Stimulated activated naive B cell treated with anti-CD40 and anti-IgM and Interleukin-4, amounts not matched to agents 10 μg/mL and 1 μg/mL and 100 μg/mL, for 72 hours (primary cell): ENCODE results near the gene MS4A14.
"Not testable (repeated sequence)": the region's sequence is repeated elsewhere in the genome, so short reads cannot be mapped to it uniquely, and the experiment has no call there.

Source experiments
- ATAC-seq, 2 donors: fragments of 150-1000 bp; cut with Tn5 transposase; replicated peaks; 2 replicates each; pipeline ENCODE4 v1.10.0; 2021; ENCODE audit warnings: moderate library complexity in 1 of 2
- DNase-seq: peaks from one replicate; pipeline ENCODE4 v3.0.0; 2021
- H3K27ac Mint-ChIP-seq: one replicate; pipeline ENCODE4 v1.8.0; 2022; ENCODE audit warnings: mild to moderate bottlenecking, mixed read lengths
- H3K27me3 Mint-ChIP-seq, 2 donors: one replicate each; pipeline ENCODE4 v1.8.0; 2022; ENCODE audit warnings: mixed read lengths in 2 of 2
- H3K36me3 Mint-ChIP-seq, 2 donors: one replicate each; pipeline ENCODE4 v1.8.0; 2022; ENCODE audit warnings: mixed read lengths in 2 of 2, mild to moderate bottlenecking in 1 of 2
- H3K4me1 Mint-ChIP-seq, 2 donors: one replicate each; pipeline ENCODE4 v1.8.0; 2022; ENCODE audit warnings: mixed read lengths in 2 of 2, mild to moderate bottlenecking in 1 of 2
- H3K4me3 Mint-ChIP-seq, 2 donors: one replicate each; pipeline ENCODE4 v1.8.0; 2022; ENCODE audit warnings: mild to moderate bottlenecking in 2 of 2, mixed read lengths in 2 of 2, moderate library complexity in 1 of 2
- H3K9me3 Mint-ChIP-seq, 2 donors: one replicate each; pipeline ENCODE4 v1.8.0; 2022; ENCODE audit warnings: mixed read lengths in 2 of 2, mild to moderate bottlenecking in 1 of 2

Gene MS4A14, protein sequence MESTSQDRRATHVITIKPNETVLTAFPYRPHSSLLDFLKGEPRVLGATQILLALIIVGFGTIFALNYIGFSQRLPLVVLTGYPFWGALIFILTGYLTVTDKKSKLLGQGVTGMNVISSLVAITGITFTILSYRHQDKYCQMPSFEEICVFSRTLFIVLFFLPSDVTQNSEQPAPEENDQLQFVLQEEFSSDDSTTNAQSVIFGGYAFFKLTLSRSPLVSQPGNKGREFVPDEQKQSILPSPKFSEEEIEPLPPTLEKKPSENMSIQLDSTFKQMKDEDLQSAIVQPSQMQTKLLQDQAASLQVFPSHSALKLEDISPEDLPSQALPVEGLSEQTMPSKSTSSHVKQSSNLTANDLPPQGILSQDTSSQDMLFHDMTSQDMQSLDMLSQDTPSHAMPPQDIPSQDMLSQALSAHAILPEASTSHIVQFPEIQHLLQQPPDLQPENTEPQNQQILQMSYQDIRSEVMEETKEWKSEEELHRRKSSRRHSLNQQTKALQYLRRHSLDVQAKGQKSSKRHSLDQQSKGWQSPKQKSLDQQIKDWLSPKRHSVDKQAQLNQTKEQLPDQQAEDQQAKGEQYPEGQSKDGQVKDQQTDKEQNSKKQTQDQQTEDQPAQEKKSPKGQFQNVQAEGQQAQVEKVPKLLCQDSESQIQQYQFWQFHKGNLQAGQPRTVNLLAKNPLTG

DNA sequence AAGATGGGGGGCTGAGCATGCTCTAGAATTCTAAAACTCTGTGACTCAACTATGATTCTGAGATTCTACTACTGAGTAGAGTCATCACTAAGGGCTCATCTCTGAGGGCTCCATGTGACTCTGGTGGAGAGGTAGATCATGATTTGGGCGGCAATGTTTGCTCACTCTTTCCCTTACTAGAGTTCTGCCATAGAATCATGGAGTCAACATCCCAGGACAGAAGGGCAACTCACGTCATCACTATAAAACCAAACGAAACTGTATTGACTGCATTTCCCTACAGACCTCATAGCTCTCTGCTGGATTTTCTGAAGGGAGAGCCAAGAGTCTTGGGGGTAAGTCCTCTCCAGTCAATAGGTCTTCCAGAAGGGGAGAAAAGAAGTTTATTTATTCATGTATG, at the start of gene MS4A14:
MS4A14 (plus strand) TSS at position 78 of the 400 bp plus-strand sequence; CDS start at position 198, 120 bp downstream.
- peaks cover 6 to 13% of the 10 kb centered on the region in 2 donors for H3K36me3 Mint-ChIP-seq
- peak; percentile 60 to 72 for ATAC-seq
- peak within 1 kb of the TSS; percentile 92 for H3K27ac Mint-ChIP-seq
- H3K4me3 Mint-ChIP-seq, result peak within 1 kb of the TSS; percentile 16 to 51
- DNase-seq, result no peak
- no peaks in the 10 kb centered on the region for H3K27me3 Mint-ChIP-seq
- H3K4me1 Mint-ChIP-seq, result peaks cover 28 to 46% of the 10 kb centered on the region in 2 donors
- peaks cover 1 to 3% of the 10 kb centered on the region in 2 donors for H3K9me3 Mint-ChIP-seq

DNA sequence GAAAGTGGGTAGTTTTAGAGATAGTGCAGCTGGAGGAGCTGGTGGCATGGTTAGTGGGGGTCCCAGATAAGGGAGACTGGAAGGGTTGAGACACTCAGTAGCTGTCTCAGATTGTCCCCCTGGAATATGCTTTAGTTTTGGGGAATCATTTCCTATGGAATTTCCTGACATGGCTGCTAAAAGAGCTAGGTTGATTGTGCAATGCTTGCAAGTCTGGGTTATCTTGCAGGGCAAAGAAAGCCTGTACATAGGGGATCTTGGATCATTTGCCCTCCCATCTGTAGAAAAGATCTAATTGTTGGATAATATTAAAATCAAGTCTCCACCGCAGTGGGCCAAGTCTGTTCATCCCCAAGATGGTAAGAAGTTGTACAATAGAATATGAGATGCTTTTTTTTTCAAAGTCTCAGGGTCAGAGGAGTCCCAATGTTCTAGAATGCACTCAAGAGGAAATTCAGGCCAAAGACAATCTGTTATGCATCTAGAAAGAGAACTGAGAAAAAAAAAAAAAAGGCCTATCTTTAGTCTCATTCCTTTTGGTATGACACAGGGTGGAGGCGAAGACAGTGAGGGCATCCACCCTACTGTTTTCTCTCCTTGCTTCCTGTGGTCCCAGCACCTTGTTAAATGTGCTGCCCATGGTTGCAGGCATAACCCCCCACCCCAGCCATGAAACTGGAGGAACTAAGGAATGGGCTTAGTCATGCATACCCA, 49.0 kb upstream of the MS4A14 start:
- Mint-ChIP-seq H3K4me1 (peaks cover 34 to 41% of the 10 kb centered on the region in 2 donors), H3K4me3 (no peak overlapping the region), H3K9me3 (peaks cover 0 to 3% of the 10 kb centered on the region in 2 donors), H3K36me3 (no peaks in the 10 kb centered on the region), H3K27me3 (no peaks in the 10 kb centered on the region), H3K27ac (peak overlapping the region; percentile 51)
- DNase-seq (no peak), ATAC-seq (peak; percentile 91 to 92)

DNA sequence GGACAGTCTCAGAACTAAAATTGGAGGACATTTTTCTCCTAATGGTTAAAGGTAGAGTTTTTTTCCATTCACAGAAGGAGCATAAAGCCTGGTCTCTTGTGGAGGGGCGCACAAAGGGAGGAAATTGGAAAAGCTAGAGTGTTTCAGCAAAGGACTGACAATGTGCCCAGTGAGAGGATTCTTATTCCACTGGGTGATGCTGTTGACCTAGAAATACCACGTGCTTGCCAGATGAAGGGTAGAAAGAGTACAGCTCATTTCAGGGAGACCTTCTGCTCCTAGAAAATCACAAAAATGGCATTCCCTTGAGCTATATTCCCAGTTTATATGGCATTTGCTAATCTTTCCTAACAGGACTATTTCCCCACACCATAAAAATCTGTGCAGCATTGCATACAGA, 48.1 kb upstream of the MS4A14 start:
- peaks cover 34 to 41% of the 10 kb centered on the region in 2 donors for H3K4me1 Mint-ChIP-seq
- no peaks in the 10 kb centered on the region for H3K27me3 Mint-ChIP-seq
- no peak overlapping the region for H3K4me3 Mint-ChIP-seq
- H3K27ac Mint-ChIP-seq, result no peak overlapping the region
- peaks cover 0 to 3% of the 10 kb centered on the region in 2 donors for H3K9me3 Mint-ChIP-seq
- DNase-seq, result no peak
- H3K36me3 Mint-ChIP-seq, result no peaks in the 10 kb centered on the region
- ATAC-seq, result peak; percentile 51 to 63

DNA sequence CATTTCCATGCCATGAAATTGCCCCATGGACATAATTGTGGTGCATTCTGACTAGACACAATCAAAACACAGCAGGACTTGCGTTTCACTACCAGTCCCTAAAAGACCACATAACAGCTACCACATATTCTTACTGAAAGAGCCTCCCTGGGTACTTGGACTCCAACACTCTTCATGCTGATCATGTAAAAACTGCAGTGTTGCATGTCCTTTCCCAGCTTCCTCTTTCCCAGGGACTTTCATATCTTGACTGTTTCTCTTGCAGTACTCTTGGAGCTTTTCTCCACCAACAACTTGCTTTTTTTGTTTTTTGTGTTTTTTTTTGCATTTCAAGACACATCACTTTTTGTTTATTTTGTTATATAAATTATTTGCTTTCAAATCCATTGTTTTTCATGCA, 46.3 kb upstream of the MS4A14 start:
- DNase-seq (no peak), ATAC-seq (no peak)
- no peak overlapping the region for H3K27ac Mint-ChIP-seq
- no peaks in the 10 kb centered on the region for H3K27me3 Mint-ChIP-seq
- H3K4me3 Mint-ChIP-seq, result no peak overlapping the region
- peaks cover 8 to 14% of the 10 kb centered on the region in 2 donors for H3K9me3 Mint-ChIP-seq
- peaks cover 34 to 40% of the 10 kb centered on the region in 2 donors for H3K4me1 Mint-ChIP-seq
- peaks cover 8 to 13% of the 10 kb centered on the region in 2 donors for H3K36me3 Mint-ChIP-seq

DNA sequence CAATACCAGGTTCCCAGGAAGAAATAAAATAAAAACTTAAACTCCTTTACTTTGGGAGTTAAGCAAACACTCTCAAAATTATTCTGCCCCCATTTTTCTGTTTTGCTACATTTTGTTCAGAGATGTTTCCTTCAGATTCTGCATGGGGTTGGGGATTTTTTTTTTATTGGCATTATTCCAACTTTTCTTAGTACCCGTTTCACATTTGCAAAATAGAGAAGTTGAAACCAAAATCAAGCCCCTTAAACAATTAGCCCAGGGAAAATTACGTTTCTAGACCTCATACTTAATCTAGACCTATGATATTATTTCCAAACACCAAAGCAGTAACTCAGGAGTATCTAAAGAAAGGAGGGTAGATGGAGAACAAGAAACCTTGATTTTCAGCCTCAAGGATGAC, 38.5 kb upstream of the MS4A14 start:
- Mint-ChIP-seq H3K4me1 (peaks cover 26 to 48% of the 10 kb centered on the region in 2 donors), H3K27me3 (no peaks in the 10 kb centered on the region), H3K27ac (peak overlapping the region; percentile 25), H3K9me3 (peaks cover 24 to 26% of the 10 kb centered on the region in 2 donors), H3K4me3 (peak overlapping the region in 1 of 2 donors; percentile 39), H3K36me3 (peaks cover 25 to 38% of the 10 kb centered on the region in 2 donors)
- ATAC-seq, result peak in 1 of 2 donors; percentile 53
- no peak for DNase-seq

DNA sequence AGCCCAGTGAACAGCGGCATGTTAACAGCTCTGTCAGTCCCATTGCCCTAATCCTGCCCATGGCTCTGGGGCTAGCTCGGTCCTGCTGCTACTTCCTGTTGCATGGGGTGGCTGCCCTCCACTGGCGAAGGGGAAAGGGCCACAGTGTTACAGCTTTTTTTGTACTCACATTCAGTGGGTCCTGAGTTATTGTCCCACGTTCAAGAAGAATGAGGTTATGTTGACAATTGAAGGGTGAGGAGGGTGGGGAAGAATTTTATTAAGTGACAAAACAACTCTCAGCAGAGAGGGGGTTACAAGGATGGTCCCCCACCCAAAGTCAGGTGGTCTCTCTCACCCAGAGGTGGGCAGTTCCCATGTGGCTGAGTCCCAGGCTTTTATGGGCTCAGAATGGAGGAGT, 35.6 kb upstream of the MS4A14 start:
- Mint-ChIP-seq H3K4me1 (peaks cover 51 to 74% of the 10 kb centered on the region in 2 donors), H3K27me3 (no peaks in the 10 kb centered on the region), H3K4me3 (no peak overlapping the region), H3K27ac (no peak overlapping the region), H3K36me3 (peaks cover 17 to 28% of the 10 kb centered on the region in 2 donors), H3K9me3 (peaks cover 16 to 18% of the 10 kb centered on the region in 2 donors)
- DNase-seq, result no peak
- ATAC-seq, result no peak

DNA sequence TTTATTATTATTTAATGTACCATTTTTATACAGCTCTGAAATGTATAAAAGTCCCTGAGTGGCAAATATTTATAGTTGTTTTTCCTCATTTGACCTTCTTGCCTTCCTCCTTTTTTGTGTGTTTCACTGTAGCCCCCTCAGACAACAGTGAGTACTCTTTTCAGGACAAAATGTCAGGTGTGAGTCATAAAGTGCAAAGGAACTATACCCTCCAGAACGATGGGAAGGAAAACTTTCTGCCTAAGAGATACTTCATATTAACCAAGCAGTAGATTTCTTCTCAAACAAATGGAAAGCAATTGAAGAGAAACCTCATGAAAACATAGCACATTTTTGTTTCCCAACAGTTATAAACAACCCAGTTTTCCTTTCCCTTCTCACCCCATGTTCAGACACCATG, 34.0 kb upstream of the MS4A14 start:
- H3K9me3 Mint-ChIP-seq, result peaks cover 16% of the 10 kb centered on the region in 2 donors
- H3K36me3 Mint-ChIP-seq, result peaks cover 17 to 28% of the 10 kb centered on the region in 2 donors
- H3K27me3 Mint-ChIP-seq, result no peaks in the 10 kb centered on the region
- peak overlapping the region; percentile 47 to 83 for H3K4me3 Mint-ChIP-seq
- H3K27ac Mint-ChIP-seq, result peak overlapping the region; percentile 53
- no peak for DNase-seq
- ATAC-seq, result no peak
- H3K4me1 Mint-ChIP-seq, result peaks cover 44 to 72% of the 10 kb centered on the region in 2 donors

DNA sequence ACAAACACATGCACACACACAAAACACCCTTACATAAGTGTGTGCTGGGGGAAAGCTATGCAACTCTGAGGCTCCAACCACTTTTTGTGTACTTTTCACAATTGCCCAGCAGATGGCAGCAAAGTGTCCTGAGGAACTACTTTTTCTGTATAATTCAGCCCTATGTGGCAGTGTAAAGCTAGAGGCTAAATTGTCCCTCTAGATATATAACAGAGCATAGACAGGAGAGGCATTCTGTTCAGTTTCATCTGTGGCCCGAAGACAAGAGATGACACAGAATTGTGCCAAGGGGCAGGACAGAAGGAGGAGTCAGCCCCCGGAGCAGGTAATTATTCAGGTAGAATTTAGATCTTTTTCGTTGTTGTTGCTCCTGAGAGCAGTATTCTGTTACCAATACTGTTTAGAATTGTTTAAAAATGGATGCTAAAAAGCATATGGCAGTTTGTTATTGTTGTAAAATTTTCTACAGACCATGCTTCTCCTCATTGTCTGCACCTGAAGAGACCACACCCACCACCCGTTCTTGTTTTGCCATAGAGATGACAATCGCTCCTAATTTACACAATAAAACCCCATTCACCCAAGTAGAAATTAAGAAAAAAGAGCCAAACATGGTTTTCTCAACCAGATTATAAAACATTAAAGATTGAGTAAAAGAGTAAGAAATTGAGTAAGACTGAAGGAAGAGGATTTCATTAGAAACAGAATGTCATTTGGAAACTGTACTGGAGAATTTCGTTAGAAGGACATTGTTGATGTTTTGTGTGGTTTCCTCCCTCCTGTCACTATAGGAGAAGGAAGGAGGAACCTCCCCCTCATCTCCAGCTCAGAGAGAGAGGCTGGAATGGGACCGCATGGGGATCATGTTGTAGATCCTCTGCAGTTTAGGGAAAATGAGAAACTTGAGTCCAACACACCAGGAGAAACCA, 32.5 kb upstream of the MS4A14 start:
- Mint-ChIP-seq H3K27me3 (no peaks in the 10 kb centered on the region), H3K36me3 (peaks cover 23 to 29% of the 10 kb centered on the region in 2 donors), H3K4me3 (peak overlapping the region; percentile 82 to 83), H3K27ac (peak overlapping the region; percentile 86), H3K4me1 (peaks cover 46 to 74% of the 10 kb centered on the region in 2 donors), H3K9me3 (peaks cover 16% of the 10 kb centered on the region in 2 donors)
- DNase-seq (peak; percentile 73), ATAC-seq (peak; percentile 84 to 85)

DNA sequence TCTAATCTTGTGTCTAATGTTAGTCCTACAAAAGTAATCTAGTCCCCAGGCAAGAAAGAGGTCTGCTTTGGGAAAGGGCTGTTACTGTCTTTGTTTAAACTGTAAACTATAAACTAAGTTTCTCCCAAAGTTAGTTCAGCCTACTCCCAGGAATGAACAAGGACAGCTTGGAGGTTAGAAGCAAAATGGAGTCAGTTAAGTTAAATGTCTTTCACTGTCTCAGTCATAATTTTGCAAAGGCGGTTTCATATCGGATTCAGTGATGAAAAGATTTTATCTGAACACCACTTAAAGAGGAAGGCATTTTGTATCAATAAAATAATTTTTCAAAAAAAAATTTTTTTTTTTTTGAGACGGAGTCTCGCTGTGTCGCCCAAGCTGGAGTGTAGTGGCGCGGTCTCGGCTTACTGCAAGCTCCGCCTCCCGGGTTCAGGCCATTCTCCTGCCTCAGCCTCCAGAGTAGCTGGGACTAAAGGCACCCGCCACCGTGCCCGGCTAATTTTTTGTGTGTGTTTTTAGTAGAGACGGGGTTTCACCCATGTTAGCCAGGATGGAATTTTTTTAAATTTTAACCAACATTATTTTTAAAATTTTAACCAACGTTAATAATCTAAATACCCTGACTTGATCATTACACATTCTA, 29.9 kb upstream of the MS4A14 start:
- peak overlapping the region; percentile 75 for H3K27ac Mint-ChIP-seq
- H3K27me3 Mint-ChIP-seq, result not testable (repeated sequence)

DNA sequence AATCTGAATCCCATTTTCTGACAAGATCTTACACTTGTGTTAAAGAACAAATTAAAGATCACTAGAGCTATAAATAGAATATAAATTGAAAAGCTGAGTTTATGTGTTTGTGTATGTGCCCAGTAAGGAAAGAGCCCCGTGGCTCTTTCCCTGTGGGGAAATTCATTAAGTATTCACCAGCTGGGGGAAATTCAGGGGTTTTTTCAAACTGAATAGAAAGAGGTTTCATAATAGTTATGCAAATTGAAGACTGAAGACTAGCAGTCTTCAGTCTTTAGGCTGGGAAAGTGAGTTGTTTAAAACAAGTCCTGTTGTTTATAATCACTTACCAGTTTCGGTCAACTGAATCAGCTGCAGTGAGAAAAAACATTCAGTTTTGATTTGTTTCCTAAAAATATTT, 29.2 kb upstream of the MS4A14 start:
- peak overlapping the region; percentile 48 to 59 for H3K4me3 Mint-ChIP-seq
- ATAC-seq, result peak; percentile 75 to 76
- peaks cover 0 to 3% of the 10 kb centered on the region in 2 donors for H3K9me3 Mint-ChIP-seq
- H3K4me1 Mint-ChIP-seq, result peaks cover 57 to 89% of the 10 kb centered on the region in 2 donors
- peak; percentile 32 for DNase-seq
- H3K36me3 Mint-ChIP-seq, result peaks cover 6 to 15% of the 10 kb centered on the region in 2 donors
- peak overlapping the region; percentile 14 for H3K27ac Mint-ChIP-seq
- H3K27me3 Mint-ChIP-seq, result no peaks in the 10 kb centered on the region

More for the DNA sequence above, 29.9 kb upstream of the MS4A14 start:
- H3K4me1 Mint-ChIP-seq, result peaks cover 58 to 89% of the 10 kb centered on the region in 2 donors
- H3K36me3 Mint-ChIP-seq, result peaks cover 10 to 18% of the 10 kb centered on the region in 2 donors
- not testable (repeated sequence) for DNase-seq, H3K9me3 Mint-ChIP-seq, ATAC-seq, H3K4me3 Mint-ChIP-seq

DNA sequence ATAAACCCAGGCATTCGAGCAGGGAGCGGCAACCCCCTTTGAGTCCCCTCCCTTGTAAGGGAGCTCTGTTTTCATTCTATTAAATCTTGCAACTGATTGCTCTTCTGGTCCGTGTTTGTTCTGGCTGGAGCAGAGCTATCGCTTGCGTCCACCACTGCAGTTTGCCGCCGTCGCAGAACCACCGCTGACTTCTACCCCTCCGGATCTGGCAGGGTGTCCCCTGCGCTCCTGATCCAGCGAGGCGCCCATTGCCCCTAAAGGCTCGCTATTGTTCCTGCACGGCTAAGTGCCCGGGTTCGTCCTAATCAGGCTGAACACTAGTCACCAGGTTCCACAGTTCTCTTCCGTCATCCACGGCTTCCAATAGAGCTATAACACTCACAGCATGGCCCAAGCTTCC, 28.4 kb upstream of the MS4A14 start:
- no peak for ATAC-seq
- peaks cover 56 to 87% of the 10 kb centered on the region in 2 donors for H3K4me1 Mint-ChIP-seq
- H3K27ac Mint-ChIP-seq, result peak overlapping the region; percentile 91
- peak overlapping the region in 1 of 2 donors; percentile 48 for H3K4me3 Mint-ChIP-seq
- peaks cover 0 to 3% of the 10 kb centered on the region in 2 donors for H3K9me3 Mint-ChIP-seq
- H3K36me3 Mint-ChIP-seq, result peaks cover 6 to 15% of the 10 kb centered on the region in 2 donors
- DNase-seq, result no peak
- no peaks in the 10 kb centered on the region for H3K27me3 Mint-ChIP-seq

DNA sequence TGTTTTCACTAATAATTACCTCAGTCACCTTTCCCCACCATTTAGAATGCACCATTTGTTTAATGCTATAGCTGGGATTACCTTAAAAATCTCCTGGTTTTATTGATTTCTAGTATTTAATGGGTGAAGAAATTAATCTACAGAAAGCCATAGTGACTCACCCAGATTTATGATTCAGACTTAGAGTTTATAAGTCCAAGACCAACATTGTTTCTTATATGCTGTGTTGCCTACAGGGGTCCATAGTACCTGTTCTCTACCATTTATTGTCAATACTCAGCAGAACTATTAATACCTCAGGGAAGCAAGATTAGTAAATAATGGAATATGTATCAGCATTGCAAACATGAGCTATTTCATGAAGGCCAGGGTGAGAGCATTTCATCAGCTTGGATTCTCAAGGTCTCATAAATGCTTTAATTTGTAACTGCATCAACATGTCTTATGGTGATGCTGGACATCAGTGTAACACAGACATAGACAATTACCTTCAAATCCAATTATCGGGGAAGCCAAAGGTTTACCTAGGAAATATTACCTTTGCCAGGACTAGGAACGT, 25.9 kb upstream of the MS4A14 start:
- H3K27ac Mint-ChIP-seq, result no peak overlapping the region

More for the DNA sequence above, 25.9 kb upstream of the MS4A14 start:
- Mint-ChIP-seq H3K4me3 (no peak overlapping the region), H3K4me1 (peaks cover 49 to 86% of the 10 kb centered on the region in 2 donors), H3K27me3 (no peaks in the 10 kb centered on the region), H3K36me3 (peaks cover 6 to 9% of the 10 kb centered on the region in 2 donors), H3K9me3 (no peaks in the 10 kb centered on the region)
- no peak for DNase-seq
- no peak for ATAC-seq
